Measurements from ENCODE around the gene KCNIP1.

KCNIP1 gene

GRCh38 chr5:170769898-170770416 lies 266.1 kb downstream of the KCNIP1 start:
- no peak overlapping the region for H3K23ac ChIP-seq (ENCODE audit: low read length in 2 of 2)
- no peak overlapping the region for H2BK120ac ChIP-seq (ENCODE audit: low read depth, low read length)
- H4K8ac ChIP-seq (ENCODE audit: low read length), result no peak overlapping the region
- H3K27me3 ChIP-seq (ENCODE audit: control insufficient read depth in 1 of 2, insufficient read depth in 1 of 2, low read length in 2 of 2), result peaks cover 12 to 31% of the 10 kb centered on the region in 2 experiments
- no peak overlapping the region for H3K27ac ChIP-seq (ENCODE audit: low read length, poor library complexity, severe bottlenecking)
- H3K4me2 ChIP-seq (ENCODE audit: low read length, poor library complexity, severe bottlenecking), result no peak overlapping the region
- H2AK5ac ChIP-seq (ENCODE audit: low read length, severe bottlenecking), result no peak overlapping the region
- H2BK12ac ChIP-seq (ENCODE audit: low read length in 2 of 2), result no peak overlapping the region
- DNase-seq, result no peak
- no peaks in the 10 kb centered on the region for H3K79me1 ChIP-seq (replicated peaks; ENCODE audit: low read length, poor library complexity, severe bottlenecking)
- H3K4me3 ChIP-seq (ENCODE audit: insufficient read depth in 1 of 2, low read depth in 1 of 2, low read length in 2 of 2), result no peak overlapping the region
- no peak overlapping the region for H3K14ac ChIP-seq (ENCODE audit: low read length in 2 of 2)
- H3K9me3 ChIP-seq (ENCODE audit: control insufficient read depth, low read length), result no peaks in the 10 kb centered on the region
- H3K18ac ChIP-seq (ENCODE audit: low read depth in 1 of 2, low read length in 2 of 2), result no peak overlapping the region
- no peak overlapping the region for H3K4ac ChIP-seq (ENCODE audit: low read depth in 1 of 2, low read length in 2 of 2)
- H2BK15ac ChIP-seq (ENCODE audit: low read depth, poor library complexity, severe bottlenecking), result no peak overlapping the region
- no peak overlapping the region for H4K91ac ChIP-seq (ENCODE audit: low read length)
- no peak overlapping the region for H3K9ac ChIP-seq (ENCODE audit: low read length)
- no peak overlapping the region for H2BK5ac ChIP-seq (ENCODE audit: low read depth, low read length, poor library complexity, severe bottlenecking)
- H2AFZ ChIP-seq (ENCODE audit: low read depth, low read length), result no peak overlapping the region
- WGBS, result 66% methylated on average over 5 of the region's 5 CpGs
- H3K4me1 ChIP-seq (ENCODE audit: control insufficient read depth, insufficient read depth, low read depth, low read length), result no peaks in the 10 kb centered on the region
- no peaks in the 10 kb centered on the region for H3K36me3 ChIP-seq (ENCODE audit: control insufficient read depth in 1 of 2, insufficient read depth in 2 of 2, low read depth in 1 of 2, low read length in 2 of 2)

GRCh38 chr5:170771496-170771895 lies 267.7 kb downstream of the KCNIP1 start:
- H4K91ac ChIP-seq (ENCODE audit: low read length), result no peak overlapping the region
- H4K8ac ChIP-seq (ENCODE audit: low read length), result no peak overlapping the region
- H3K18ac ChIP-seq (ENCODE audit: low read depth in 1 of 2, low read length in 2 of 2), result no peak overlapping the region
- H3K14ac ChIP-seq (ENCODE audit: low read length in 2 of 2), result no peak overlapping the region
- H3K9ac ChIP-seq (ENCODE audit: low read length), result no peak overlapping the region
- no peaks in the 10 kb centered on the region for H3K36me3 ChIP-seq (ENCODE audit: control insufficient read depth in 1 of 2, insufficient read depth in 2 of 2, low read depth in 1 of 2, low read length in 2 of 2)
- no peak overlapping the region for H2BK12ac ChIP-seq (ENCODE audit: low read length in 2 of 2)
- no peak overlapping the region for H3K4me2 ChIP-seq (ENCODE audit: low read length, poor library complexity, severe bottlenecking)
- no peak overlapping the region for H3K23ac ChIP-seq (ENCODE audit: low read length in 2 of 2)
- no peak overlapping the region for H2BK5ac ChIP-seq (ENCODE audit: low read depth, low read length, poor library complexity, severe bottlenecking)
- H3K79me1 ChIP-seq (replicated peaks; ENCODE audit: low read length, poor library complexity, severe bottlenecking), result no peaks in the 10 kb centered on the region
- H2BK15ac ChIP-seq (ENCODE audit: low read depth, poor library complexity, severe bottlenecking), result no peak overlapping the region
- H3K4me1 ChIP-seq (ENCODE audit: control insufficient read depth, insufficient read depth, low read depth, low read length), result no peaks in the 10 kb centered on the region
- H3K4ac ChIP-seq (ENCODE audit: low read depth in 1 of 2, low read length in 2 of 2), result no peak overlapping the region
- H3K27ac ChIP-seq (ENCODE audit: low read length, poor library complexity, severe bottlenecking), result no peak overlapping the region
- no peaks in the 10 kb centered on the region for H3K9me3 ChIP-seq (ENCODE audit: control insufficient read depth, low read length)
- no peak overlapping the region for H2AFZ ChIP-seq (ENCODE audit: low read depth, low read length)
- peaks cover 12 to 31% of the 10 kb centered on the region in 2 experiments for H3K27me3 ChIP-seq (ENCODE audit: control insufficient read depth in 1 of 2, insufficient read depth in 1 of 2, low read length in 2 of 2)
- no peak overlapping the region for H2AK5ac ChIP-seq (ENCODE audit: low read length, severe bottlenecking)
- WGBS, result 89% methylated on average over 15 of the region's 15 CpGs
- H3K4me3 ChIP-seq (ENCODE audit: insufficient read depth in 1 of 2, low read depth in 1 of 2, low read length in 2 of 2), result no peak overlapping the region
- no peak for DNase-seq
- H2BK120ac ChIP-seq (ENCODE audit: low read depth, low read length), result no peak overlapping the region

- H2BK120ac ChIP-seq (ENCODE audit: low read depth, low read length), result no peak overlapping the region
Measured at GRCh38 chr5:170773024-170773985, 269.5 kb downstream of the KCNIP1 start.

GRCh38 chr5:170774831-170775230 lies 271.0 kb downstream of the KCNIP1 start:
- 84% methylated on average over 5 of the region's 5 CpGs for WGBS
- Histone ChIP-seq H4K8ac (ENCODE audit: low read length) (no peak overlapping the region), H3K4me2 (ENCODE audit: low read length, poor library complexity, severe bottlenecking) (no peak overlapping the region), H2BK15ac (ENCODE audit: low read depth, poor library complexity, severe bottlenecking) (no peak overlapping the region), H3K14ac (ENCODE audit: low read length in 2 of 2) (no peak overlapping the region), H2BK120ac (ENCODE audit: low read depth, low read length) (no peak overlapping the region), H3K4me3 (ENCODE audit: insufficient read depth in 1 of 2, low read depth in 1 of 2, low read length in 2 of 2) (no peak overlapping the region), H3K9ac (ENCODE audit: low read length) (no peak overlapping the region), H3K79me1 (replicated peaks; ENCODE audit: low read length, poor library complexity, severe bottlenecking) (no peaks in the 10 kb centered on the region), H3K4ac (ENCODE audit: low read depth in 1 of 2, low read length in 2 of 2) (no peak overlapping the region), H3K23ac (ENCODE audit: low read length in 2 of 2) (no peak overlapping the region), H3K9me3 (ENCODE audit: control insufficient read depth, low read length) (no peaks in the 10 kb centered on the region), H2AFZ (ENCODE audit: low read depth, low read length) (no peak overlapping the region), H2AK5ac (ENCODE audit: low read length, severe bottlenecking) (no peak overlapping the region), H3K27me3 (ENCODE audit: control insufficient read depth in 1 of 2, insufficient read depth in 1 of 2, low read length in 2 of 2) (peaks cover 4 to 22% of the 10 kb centered on the region in 2 experiments), H4K91ac (ENCODE audit: low read length) (no peak overlapping the region), H3K36me3 (ENCODE audit: control insufficient read depth in 1 of 2, insufficient read depth in 2 of 2, low read depth in 1 of 2, low read length in 2 of 2) (no peaks in the 10 kb centered on the region), H3K4me1 (ENCODE audit: control insufficient read depth, insufficient read depth, low read depth, low read length) (no peaks in the 10 kb centered on the region), H2BK12ac (ENCODE audit: low read length in 2 of 2) (no peak overlapping the region), H3K27ac (ENCODE audit: low read length, poor library complexity, severe bottlenecking) (no peak overlapping the region), H2BK5ac (ENCODE audit: low read depth, low read length, poor library complexity, severe bottlenecking) (no peak overlapping the region), H3K18ac (ENCODE audit: low read depth in 1 of 2, low read length in 2 of 2) (no peak overlapping the region)
- DNase-seq, result no peak

More at GRCh38 chr5:170773024-170773985, 269.5 kb downstream of the KCNIP1 start:
- H2BK15ac ChIP-seq (ENCODE audit: low read depth, poor library complexity, severe bottlenecking), result no peak overlapping the region
- H3K27ac ChIP-seq (ENCODE audit: low read length, poor library complexity, severe bottlenecking), result no peak overlapping the region
- H3K36me3 ChIP-seq (ENCODE audit: control insufficient read depth in 1 of 2, insufficient read depth in 2 of 2, low read depth in 1 of 2, low read length in 2 of 2), result no peaks in the 10 kb centered on the region
- H4K8ac ChIP-seq (ENCODE audit: low read length), result no peak overlapping the region
- no peaks in the 10 kb centered on the region for H3K4me1 ChIP-seq (ENCODE audit: control insufficient read depth, insufficient read depth, low read depth, low read length)
- no peak overlapping the region for H2BK5ac ChIP-seq (ENCODE audit: low read depth, low read length, poor library complexity, severe bottlenecking)
- no peak overlapping the region for H3K4me2 ChIP-seq (ENCODE audit: low read length, poor library complexity, severe bottlenecking)
- H3K9ac ChIP-seq (ENCODE audit: low read length), result no peak overlapping the region
- no peak overlapping the region for H2AK5ac ChIP-seq (ENCODE audit: low read length, severe bottlenecking)
- H3K18ac ChIP-seq (ENCODE audit: low read depth in 1 of 2, low read length in 2 of 2), result no peak overlapping the region
- no peak overlapping the region for H3K4me3 ChIP-seq (ENCODE audit: insufficient read depth in 1 of 2, low read depth in 1 of 2, low read length in 2 of 2)
- H3K9me3 ChIP-seq (ENCODE audit: control insufficient read depth, low read length), result no peaks in the 10 kb centered on the region
- no peaks in the 10 kb centered on the region for H3K79me1 ChIP-seq (replicated peaks; ENCODE audit: low read length, poor library complexity, severe bottlenecking)
- no peak for DNase-seq
- no peak overlapping the region for H2BK12ac ChIP-seq (ENCODE audit: low read length in 2 of 2)
- H3K14ac ChIP-seq (ENCODE audit: low read length in 2 of 2), result peak overlapping the region in 1 of 2 experiments; percentile 88
- peaks cover 10 to 36% of the 10 kb centered on the region in 2 experiments for H3K27me3 ChIP-seq (ENCODE audit: control insufficient read depth in 1 of 2, insufficient read depth in 1 of 2, low read length in 2 of 2)
- H3K23ac ChIP-seq (ENCODE audit: low read length in 2 of 2), result no peak overlapping the region
- H3K4ac ChIP-seq (ENCODE audit: low read depth in 1 of 2, low read length in 2 of 2), result no peak overlapping the region
- H4K91ac ChIP-seq (ENCODE audit: low read length), result no peak overlapping the region
- 77% methylated on average over 12 of the region's 12 CpGs for WGBS
- H2AFZ ChIP-seq (ENCODE audit: low read depth, low read length), result no peak overlapping the region
